Peyer's patch (tissue), 4 donors: ENCODE results near the gene TIMM10B. TPM values are rescaled to one million over a fixed set of nuclear protein-coding genes. Genes with fewer than 3 reads are reported as not detected.

ENCODE experiments used
- DNase-seq, 3 donors: peaks; one replicate each; pipeline ENCODE4 v3.0.0-alpha.2; 2017 to 2019
- H3K27ac ChIP-seq, 4 donors: fragments of 200-600 bp; sonication (generic); one replicate each; pipeline ENCODE4 v1.5.1; 2016 to 2019
- H3K27me3 ChIP-seq, 2 donors: fragments of 200-600 bp; sonication (generic); one replicate each; pipeline ENCODE4 v1.5.1; 2019
- H3K36me3 ChIP-seq, 3 donors: fragments of 200-600 bp; sonication (generic); one replicate each; pipeline ENCODE4 v1.5.1; 2016 to 2019
- H3K4me1 ChIP-seq, 4 donors: fragments of 200-600 bp; sonication (generic); one replicate each; pipeline ENCODE4 v1.5.1; 2016 to 2019
- H3K4me3 ChIP-seq, 4 donors: fragments of 200-600 bp; sonication (generic); 1 replicate in 3 of 4; 2 replicates in 1 of 4; pipeline ENCODE4 v1.5.1; 2016 to 2019; ENCODE audit warnings: mild to moderate bottlenecking in 1 of 4
- H3K9me3 ChIP-seq, 4 donors: fragments of 200-600 bp; sonication (generic); one replicate each; pipeline ENCODE4 v1.5.1; 2016 to 2019; ENCODE audit warnings: mild to moderate bottlenecking in 1 of 4
- POLR2A ChIP-seq, 2 donors: fragments of 450-650 bp; IDR thresholded peaks; one replicate each; pipeline ENCODE4 v1.5.1; 2017; ENCODE audit warnings: antibody characterized with exemption in 2 of 2, mild to moderate bottlenecking in 2 of 2, moderate library complexity in 2 of 2
- total RNA-seq, 4 donors: library from RNA; depleted of rRNA; stranded (reverse); fragments of >200 nt; gene quantifications; one replicate each; pipeline ENCODE4 v1.1.0, GENCODE V29; 2016
- TF ChIP-seq, protein P1 (sequence below), 6 experiments: fragments of 450-650 bp in 4 of 6; fragments of 200-600 bp in 2 of 6; sonication (generic) in 1 of 6; IDR thresholded peaks; one replicate each; pipeline ENCODE4 v1.5.1; 2017 to 2019; ENCODE audit warnings: antibody characterized with exemption in 6 of 6, mild to moderate bottlenecking in 3 of 6, moderate library complexity in 1 of 6

The TIMM10B gene
- total RNA-seq, 4 donors from 2014 or later, result 57.1 to 73.3 (median 66.6) TPM

DNA sequence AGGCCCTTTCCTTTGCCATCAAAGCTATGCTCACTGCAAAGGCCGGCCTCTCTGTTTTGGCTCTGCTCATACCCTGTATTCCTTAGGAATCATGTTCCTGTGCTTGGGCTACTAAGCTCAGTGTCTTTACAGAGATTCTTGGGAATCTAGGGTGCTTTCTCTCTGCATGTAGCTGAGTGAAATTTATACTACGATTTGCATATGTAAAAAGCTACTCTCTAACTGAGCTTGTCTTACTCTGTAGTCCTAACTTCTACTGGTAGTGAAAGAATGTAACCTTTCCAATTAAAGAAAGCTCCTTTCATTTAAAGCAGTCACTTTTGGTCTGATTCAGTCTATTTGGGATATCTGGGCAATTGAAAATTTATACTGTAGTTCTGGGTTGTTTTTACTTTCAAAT lies 48.0 kb downstream of the TIMM10B start:
- TF ChIP-seq POLR2A (IDR thresholded peaks at IDR 0.05), result no peak
- TF ChIP-seq, protein P1, sequence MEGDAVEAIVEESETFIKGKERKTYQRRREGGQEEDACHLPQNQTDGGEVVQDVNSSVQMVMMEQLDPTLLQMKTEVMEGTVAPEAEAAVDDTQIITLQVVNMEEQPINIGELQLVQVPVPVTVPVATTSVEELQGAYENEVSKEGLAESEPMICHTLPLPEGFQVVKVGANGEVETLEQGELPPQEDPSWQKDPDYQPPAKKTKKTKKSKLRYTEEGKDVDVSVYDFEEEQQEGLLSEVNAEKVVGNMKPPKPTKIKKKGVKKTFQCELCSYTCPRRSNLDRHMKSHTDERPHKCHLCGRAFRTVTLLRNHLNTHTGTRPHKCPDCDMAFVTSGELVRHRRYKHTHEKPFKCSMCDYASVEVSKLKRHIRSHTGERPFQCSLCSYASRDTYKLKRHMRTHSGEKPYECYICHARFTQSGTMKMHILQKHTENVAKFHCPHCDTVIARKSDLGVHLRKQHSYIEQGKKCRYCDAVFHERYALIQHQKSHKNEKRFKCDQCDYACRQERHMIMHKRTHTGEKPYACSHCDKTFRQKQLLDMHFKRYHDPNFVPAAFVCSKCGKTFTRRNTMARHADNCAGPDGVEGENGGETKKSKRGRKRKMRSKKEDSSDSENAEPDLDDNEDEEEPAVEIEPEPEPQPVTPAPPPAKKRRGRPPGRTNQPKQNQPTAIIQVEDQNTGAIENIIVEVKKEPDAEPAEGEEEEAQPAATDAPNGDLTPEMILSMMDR (IDR thresholded peaks at IDR 0.05), result no peak
- Histone ChIP-seq H3K36me3 (peaks cover 0 to 6% (median 0%) of the 10 kb centered on the region in 3 donors), H3K4me3 (no peak overlapping the region), H3K27me3 (no peaks in the 10 kb centered on the region), H3K4me1 (no peaks in the 10 kb centered on the region), H3K9me3 (no peaks in the 10 kb centered on the region), H3K27ac (no peak overlapping the region)
- no peak for DNase-seq

DNA sequence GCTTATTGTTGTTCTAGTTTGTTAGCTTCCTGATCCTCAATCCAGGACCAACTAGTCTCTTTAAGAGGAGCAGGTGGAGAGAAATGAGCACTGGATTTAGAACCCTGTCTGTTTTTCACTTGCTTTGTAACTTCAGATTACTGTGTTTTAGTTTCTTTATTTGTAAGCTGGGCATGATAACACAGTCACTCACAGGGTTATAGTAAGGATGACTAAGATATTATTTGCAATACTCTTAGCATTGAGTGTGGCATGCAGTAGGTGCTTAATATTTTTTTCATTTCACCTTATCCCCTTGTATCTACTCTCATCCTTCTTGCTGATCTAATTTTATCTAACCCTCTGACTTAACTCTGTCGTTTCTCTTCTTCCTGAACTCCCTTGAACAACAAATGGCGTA lies 49.5 kb downstream of the TIMM10B start:
- H3K36me3 ChIP-seq, result peaks cover 0 to 10% (median 0%) of the 10 kb centered on the region in 3 donors
- H3K4me1 ChIP-seq, result no peaks in the 10 kb centered on the region
- H3K27me3 ChIP-seq, result no peaks in the 10 kb centered on the region
- no peak for DNase-seq
- no peak for TF ChIP-seq POLR2A (IDR thresholded peaks at IDR 0.05)
- TF ChIP-seq, protein P1 (IDR thresholded peaks at IDR 0.05), result no peak
- no peaks in the 10 kb centered on the region for H3K9me3 ChIP-seq
- H3K4me3 ChIP-seq, result no peak overlapping the region
- no peak overlapping the region for H3K27ac ChIP-seq

DNA sequence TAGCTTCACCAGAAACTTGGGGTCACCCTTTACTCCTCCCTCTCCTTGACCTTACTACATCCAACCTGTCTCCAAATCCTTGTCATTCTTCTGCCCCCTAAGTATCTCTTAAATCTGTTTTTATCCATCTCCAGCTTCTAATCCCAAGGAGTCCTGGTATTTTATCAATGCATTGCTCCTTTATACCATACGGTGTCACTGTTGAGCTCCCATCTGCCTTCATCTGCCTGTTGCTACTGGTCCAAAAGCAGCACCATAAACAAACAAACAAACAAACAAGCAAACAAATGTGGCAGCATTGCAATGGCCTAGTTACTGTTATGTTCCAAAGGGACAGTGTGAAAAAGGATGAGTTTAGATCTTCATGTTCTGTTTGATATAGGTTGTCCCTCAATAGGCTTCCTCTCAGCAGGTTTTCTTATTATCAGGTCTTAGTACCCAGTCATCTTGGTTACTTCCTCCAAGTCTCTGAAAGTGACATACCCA lies 50.0 kb downstream of the TIMM10B start:
- H3K27ac ChIP-seq, result no peak overlapping the region
- H3K4me1 ChIP-seq, result no peaks in the 10 kb centered on the region
- H3K4me3 ChIP-seq, result no peak overlapping the region
- H3K27me3 ChIP-seq, result no peaks in the 10 kb centered on the region
- TF ChIP-seq POLR2A (IDR thresholded peaks at IDR 0.05), result no peak
- TF ChIP-seq, protein P1 (IDR thresholded peaks at IDR 0.05), result peak; percentile 38 to 92 (median 78)
- no peaks in the 10 kb centered on the region for H3K9me3 ChIP-seq
- no peak for DNase-seq
- peaks cover 0 to 10% (median 0%) of the 10 kb centered on the region in 3 donors for H3K36me3 ChIP-seq

Other genes with a start within 250 kb of the TIMM10B start
- 100 to 1,000 TPM; 135 to 484 (median 279) TPM for gene FHIP1B, start 246.9 kb upstream of the TIMM10B start, total RNA-seq
- 1 to 10 TPM in 1 of 4 donors, under 1 TPM in 1, not detected in 2; 0.85 to 1.1 TPM for gene CNGA4, start 242.4 kb upstream of the TIMM10B start, total RNA-seq
- gene CCKBR, start 221.7 kb upstream of the TIMM10B start, total RNA-seq, result not detected
- gene CAVIN3, start 161.0 kb upstream of the TIMM10B start, total RNA-seq, result 10 to 100 TPM in 3 of 4 donors, 1 to 10 TPM in 1; 6.5 to 40.4 (median 17.2) TPM
- gene SMPD1, start 91.0 kb upstream of the TIMM10B start, total RNA-seq, result 10 to 100 TPM; 11.6 to 78.3 (median 55.7) TPM
- gene APBB1, start 62.4 kb upstream of the TIMM10B start, total RNA-seq, result 10 to 100 TPM in 3 of 4 donors, 1 to 10 TPM in 1; 9.8 to 31.4 (median 15.0) TPM
- 10 to 100 TPM in 1 of 4 donors, 1 to 10 TPM in 2, not detected in 1; 2.2 to 10.1 (median 5.3) TPM for gene HPX, start 40.5 kb upstream of the TIMM10B start, total RNA-seq
- gene TRIM3, start 7.6 kb upstream of the TIMM10B start, total RNA-seq, result 100 to 1,000 TPM in 3 of 4 donors, 10 to 100 TPM in 1; 21.5 to 159 (median 123) TPM
- gene ARFIP2, start 170 bp upstream of the TIMM10B start, total RNA-seq, result 100 to 1,000 TPM; 104 to 140 (median 133) TPM
- gene DNHD1, start 15.8 kb downstream of the TIMM10B start, total RNA-seq, result 10 to 100 TPM; 23.5 to 64.4 (median 52.0) TPM
- gene RRP8, start 122.1 kb downstream of the TIMM10B start, total RNA-seq, result 10 to 100 TPM; 11.4 to 28.9 (median 17.5) TPM
- 100 to 1,000 TPM in 2 of 4 donors, 10 to 100 TPM in 2; 81.1 to 121 (median 97.3) TPM for gene ILK, start 122.3 kb downstream of the TIMM10B start, total RNA-seq
- 10 to 100 TPM; 55.9 to 90.8 (median 74.5) TPM for gene TAF10, start 130.7 kb downstream of the TIMM10B start, total RNA-seq
- gene TPP1, start 137.9 kb downstream of the TIMM10B start, total RNA-seq, result 100 to 1,000 TPM in 3 of 4 donors, 10 to 100 TPM in 1; 79.2 to 232 (median 134) TPM
- 10 to 100 TPM in 2 of 4 donors, 1 to 10 TPM in 2; 2.8 to 12.4 (median 9.7) TPM for gene DCHS1, start 174.3 kb downstream of the TIMM10B start, total RNA-seq
- gene MRPL17, start 201.8 kb downstream of the TIMM10B start, total RNA-seq, result 10 to 100 TPM in 3 of 4 donors, 1 to 10 TPM in 1; 6.1 to 20.8 (median 16.6) TPM